Loucy (cell line): Measurements from ENCODE around the gene FYN.

Experiments used
- H2AFZ ChIP-seq: fragments of 200-600 bp; sonication (generic); 2 replicates; pipeline ENCODE4 v1.6.0; 2016; ENCODE audit warnings: antibody characterized with exemption, mild to moderate bottlenecking, low read length, moderate library complexity
- H3F3A ChIP-seq: fragments of 200-600 bp; 2 replicates; pipeline ENCODE4 v1.6.0; 2016; ENCODE audit warnings: antibody characterized with exemption, low read depth, mild to moderate bottlenecking
- H3K27me3 ChIP-seq: fragments of 200-600 bp; sonication (generic); 2 replicates; pipeline ENCODE4 v1.6.1; 2014; ENCODE audit warnings: low read length, mild to moderate bottlenecking; ENCODE audit not compliant: insufficient read depth, poor library complexity, severe bottlenecking
- H3K36me3 ChIP-seq: fragments of 200-600 bp; sonication (generic); 2 replicates; pipeline ENCODE4 v1.6.1; 2016; ENCODE audit warnings: low read length; ENCODE audit not compliant: insufficient read depth
- H3K4me1 ChIP-seq: fragments of 200-600 bp; sonication (generic); 2 replicates; pipeline ENCODE4 v1.5.1; 2014; ENCODE audit warnings: low read length, mild to moderate bottlenecking; ENCODE audit not compliant: insufficient read depth, poor library complexity, severe bottlenecking
- H3K4me2 ChIP-seq: fragments of 200-600 bp; sonication (generic); 2 replicates; pipeline ENCODE4 v1.6.0; 2014; ENCODE audit warnings: antibody characterized with exemption, low read length, low read depth, mild to moderate bottlenecking; ENCODE audit not compliant: poor library complexity, severe bottlenecking
- H3K4me3 ChIP-seq: fragments of 200-600 bp; sonication (generic); 2 replicates; pipeline ENCODE4 v1.5.1; 2014; ENCODE audit warnings: low read length, mild to moderate bottlenecking, mixed read lengths; ENCODE audit not compliant: poor library complexity, severe bottlenecking
- H3K79me2 ChIP-seq: fragments of 200-600 bp; sonication (generic); 2 replicates; pipeline ENCODE4 v1.6.1; 2014; ENCODE audit warnings: low read length; ENCODE audit not compliant: insufficient read depth
- H3K9ac ChIP-seq: fragments of 200-600 bp; sonication (generic); 2 replicates; pipeline ENCODE4 v1.6.0; 2014; ENCODE audit warnings: mild to moderate bottlenecking, low read depth, low read length, moderate library complexity; ENCODE audit not compliant: poor library complexity, severe bottlenecking
- H3K9me2 ChIP-seq: fragments of 200-600 bp; sonication (generic); replicated peaks from 2 replicates; pipeline ENCODE4 v1.6.1; 2016; ENCODE audit warnings: low read depth, low read length, mixed read lengths
- H3K9me3 ChIP-seq: fragments of 200-600 bp; sonication (generic); 2 replicates; pipeline ENCODE4 v1.6.1; 2014; ENCODE audit warnings: mild to moderate bottlenecking, antibody characterized with exemption, low read length, low read depth; ENCODE audit not compliant: insufficient read depth
- H4K20me1 ChIP-seq: fragments of 200-600 bp; sonication (generic); 2 replicates; pipeline ENCODE4 v1.6.0; 2014; ENCODE audit warnings: antibody characterized with exemption, low read length, mild to moderate bottlenecking; ENCODE audit not compliant: insufficient read depth, poor library complexity, severe bottlenecking
- EZH2phosphoT487 ChIP-seq: fragments of 200-600 bp; IDR thresholded peaks from 2 replicates; pipeline ENCODE4 v1.6.1; 2018; ENCODE audit warnings: antibody characterized with exemption, mild to moderate bottlenecking, moderate library complexity, borderline replicate concordance
- TF ChIP-seq, protein P1 (sequence below): fragments of 200-600 bp; sonication (generic); conservative IDR thresholded peaks from 2 replicates; pipeline ENCODE4 v1.5.1; 2014; ENCODE audit warnings: mild to moderate bottlenecking, antibody characterized with exemption, low read length

FYN gene

DNA sequence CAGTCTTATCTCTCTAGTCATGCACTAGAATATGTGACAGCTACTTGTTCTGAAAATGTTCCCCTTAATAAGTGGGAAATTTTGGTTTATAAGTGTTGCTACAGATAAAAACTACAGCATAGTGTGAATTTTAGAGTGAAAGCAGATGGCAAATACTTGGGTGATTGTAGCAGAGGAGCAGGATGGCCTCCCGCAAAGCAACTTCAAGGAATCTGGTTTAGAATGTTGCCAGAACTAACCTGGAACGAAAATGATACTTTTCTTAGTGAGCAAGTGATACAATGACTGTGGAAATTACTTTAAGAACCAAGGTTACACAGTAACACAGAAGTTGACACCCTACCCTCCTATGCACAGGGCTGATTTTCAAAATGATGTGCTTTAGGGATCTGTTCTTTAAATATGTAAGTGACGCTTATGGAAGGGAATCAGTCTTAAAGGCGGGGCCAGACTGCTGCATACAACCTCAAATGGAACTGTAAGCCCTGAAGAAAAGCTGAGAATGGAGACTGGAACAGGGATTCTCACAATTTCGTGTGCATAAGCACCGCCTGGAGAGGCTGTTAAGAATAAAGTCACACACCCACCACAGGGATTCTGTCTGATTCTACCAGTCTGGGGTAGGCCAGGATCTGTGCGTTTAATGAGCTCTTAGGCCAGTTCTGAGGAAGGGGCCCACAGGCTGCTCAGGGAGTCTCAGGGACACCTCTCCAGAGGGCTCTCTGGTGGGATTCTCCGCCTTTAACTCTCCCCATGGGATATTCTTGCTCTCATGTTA, 97.9 kb downstream of the FYN start:
- Histone ChIP-seq H3K4me3 (no peak overlapping the region), H3K27me3 (no peaks in the 10 kb centered on the region), H3K4me1 (peaks cover 19% of the 10 kb centered on the region), H3K79me2 (peaks cover 72% of the 10 kb centered on the region), H2AFZ (no peak overlapping the region), H3F3A (no peaks in the 10 kb centered on the region), H3K4me2 (no peak overlapping the region), H3K36me3 (peaks cover 26% of the 10 kb centered on the region; the same call in 1 of the 2 replicates), H3K9me2 (no peaks in the 10 kb centered on the region), H4K20me1 (no peaks in the 10 kb centered on the region), H3K9ac (no peak overlapping the region), H3K9me3 (no peaks in the 10 kb centered on the region)
- TF ChIP-seq, protein P1, sequence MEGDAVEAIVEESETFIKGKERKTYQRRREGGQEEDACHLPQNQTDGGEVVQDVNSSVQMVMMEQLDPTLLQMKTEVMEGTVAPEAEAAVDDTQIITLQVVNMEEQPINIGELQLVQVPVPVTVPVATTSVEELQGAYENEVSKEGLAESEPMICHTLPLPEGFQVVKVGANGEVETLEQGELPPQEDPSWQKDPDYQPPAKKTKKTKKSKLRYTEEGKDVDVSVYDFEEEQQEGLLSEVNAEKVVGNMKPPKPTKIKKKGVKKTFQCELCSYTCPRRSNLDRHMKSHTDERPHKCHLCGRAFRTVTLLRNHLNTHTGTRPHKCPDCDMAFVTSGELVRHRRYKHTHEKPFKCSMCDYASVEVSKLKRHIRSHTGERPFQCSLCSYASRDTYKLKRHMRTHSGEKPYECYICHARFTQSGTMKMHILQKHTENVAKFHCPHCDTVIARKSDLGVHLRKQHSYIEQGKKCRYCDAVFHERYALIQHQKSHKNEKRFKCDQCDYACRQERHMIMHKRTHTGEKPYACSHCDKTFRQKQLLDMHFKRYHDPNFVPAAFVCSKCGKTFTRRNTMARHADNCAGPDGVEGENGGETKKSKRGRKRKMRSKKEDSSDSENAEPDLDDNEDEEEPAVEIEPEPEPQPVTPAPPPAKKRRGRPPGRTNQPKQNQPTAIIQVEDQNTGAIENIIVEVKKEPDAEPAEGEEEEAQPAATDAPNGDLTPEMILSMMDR: no peak
- TF ChIP-seq EZH2phosphoT487: no peak

DNA sequence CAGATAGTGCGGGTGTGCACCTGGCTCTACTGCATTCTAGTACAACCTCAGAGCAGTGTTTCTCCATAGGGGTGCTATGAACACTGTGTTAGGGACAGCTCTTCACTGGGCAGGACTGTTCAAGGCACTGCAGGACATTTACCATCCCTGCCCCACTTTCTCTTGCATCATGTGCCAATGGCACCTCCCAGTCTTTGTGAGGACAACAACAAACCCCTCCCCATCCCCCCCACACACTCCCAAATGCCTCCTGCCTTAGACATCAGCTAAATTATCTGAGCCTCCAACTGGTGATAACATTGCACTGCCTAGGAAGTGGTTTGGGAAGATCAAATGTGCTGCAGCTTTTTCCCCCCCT, 98.9 kb downstream of the FYN start:
- Histone ChIP-seq H2AFZ (no peak overlapping the region), H3F3A (no peaks in the 10 kb centered on the region), H3K9me2 (no peaks in the 10 kb centered on the region), H3K4me1 (peaks cover 27% of the 10 kb centered on the region), H3K79me2 (peaks cover 71% of the 10 kb centered on the region), H3K9ac (no peak overlapping the region), H3K9me3 (no peaks in the 10 kb centered on the region), H3K4me2 (no peak overlapping the region), H3K4me3 (no peak overlapping the region), H4K20me1 (no peaks in the 10 kb centered on the region), H3K36me3 (peaks cover 20% of the 10 kb centered on the region; the same call in 1 of the 2 replicates), H3K27me3 (no peaks in the 10 kb centered on the region)
- TF ChIP-seq, protein P1: no peak
- no peak for TF ChIP-seq EZH2phosphoT487

DNA sequence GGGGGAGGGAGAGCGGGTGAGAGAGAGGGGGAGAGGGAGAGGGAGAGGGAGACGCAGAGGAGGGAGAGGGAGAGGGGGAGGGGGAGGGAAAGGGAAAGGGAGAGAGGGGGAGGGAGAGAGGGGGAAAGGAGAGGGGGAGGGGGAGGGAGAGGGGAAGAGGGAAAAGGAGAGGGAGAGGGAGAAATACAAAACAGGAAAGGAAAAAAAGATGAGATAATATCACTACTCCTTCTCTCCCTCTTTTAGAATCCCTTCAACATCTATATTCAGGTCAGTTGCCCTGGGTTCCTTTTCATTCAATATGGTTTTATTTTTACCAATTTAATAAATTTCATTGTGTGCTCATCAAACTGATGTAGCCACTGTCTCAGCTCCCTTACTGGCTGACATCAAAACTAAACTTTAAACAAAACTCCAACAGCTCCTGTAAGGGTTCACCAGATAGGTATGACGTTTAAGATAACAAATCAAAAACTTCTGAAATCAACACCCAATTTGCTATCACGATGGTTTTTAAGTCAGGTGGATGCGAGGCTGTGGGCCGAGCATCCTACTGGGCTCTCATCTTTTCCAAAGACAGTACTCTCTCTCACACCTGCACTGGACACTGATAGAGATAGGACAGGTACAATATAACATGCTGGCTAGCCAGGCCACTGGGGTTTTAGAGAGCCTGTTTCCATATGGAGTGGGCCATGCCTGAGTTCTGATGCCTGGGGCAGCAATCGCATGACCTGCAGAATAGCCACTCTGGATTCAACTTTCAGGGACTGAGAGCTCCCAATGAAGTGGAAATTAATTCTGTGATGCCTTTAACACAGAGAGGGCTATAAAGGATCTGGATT, 99.5 kb downstream of the FYN start:
- peaks cover 71% of the 10 kb centered on the region for H3K79me2 ChIP-seq
- no peaks in the 10 kb centered on the region for H3K27me3 ChIP-seq
- no peak overlapping the region for H3K9ac ChIP-seq
- H3K4me3 ChIP-seq: no peak overlapping the region
- no peak overlapping the region for H3K4me2 ChIP-seq
- H3K9me3 ChIP-seq: no peaks in the 10 kb centered on the region
- H3K9me2 ChIP-seq: no peaks in the 10 kb centered on the region
- H4K20me1 ChIP-seq: no peaks in the 10 kb centered on the region
- peaks cover 33% of the 10 kb centered on the region for H3K4me1 ChIP-seq
- TF ChIP-seq, protein P1: no peak
- no peak for TF ChIP-seq EZH2phosphoT487
- H2AFZ ChIP-seq: no peak overlapping the region
- H3K36me3 ChIP-seq: peaks cover 17% of the 10 kb centered on the region; the same call in 1 of the 2 replicates
- no peaks in the 10 kb centered on the region for H3F3A ChIP-seq
